ENCODE data around the gene C1R.
A peak's percentile ranks its signal among the peaks of the same experiment; 100 is the strongest.

- no peak for TF ChIP-seq POLR2A (IDR thresholded peaks at IDR 0.05)
- TF ChIP-seq, protein P1, sequence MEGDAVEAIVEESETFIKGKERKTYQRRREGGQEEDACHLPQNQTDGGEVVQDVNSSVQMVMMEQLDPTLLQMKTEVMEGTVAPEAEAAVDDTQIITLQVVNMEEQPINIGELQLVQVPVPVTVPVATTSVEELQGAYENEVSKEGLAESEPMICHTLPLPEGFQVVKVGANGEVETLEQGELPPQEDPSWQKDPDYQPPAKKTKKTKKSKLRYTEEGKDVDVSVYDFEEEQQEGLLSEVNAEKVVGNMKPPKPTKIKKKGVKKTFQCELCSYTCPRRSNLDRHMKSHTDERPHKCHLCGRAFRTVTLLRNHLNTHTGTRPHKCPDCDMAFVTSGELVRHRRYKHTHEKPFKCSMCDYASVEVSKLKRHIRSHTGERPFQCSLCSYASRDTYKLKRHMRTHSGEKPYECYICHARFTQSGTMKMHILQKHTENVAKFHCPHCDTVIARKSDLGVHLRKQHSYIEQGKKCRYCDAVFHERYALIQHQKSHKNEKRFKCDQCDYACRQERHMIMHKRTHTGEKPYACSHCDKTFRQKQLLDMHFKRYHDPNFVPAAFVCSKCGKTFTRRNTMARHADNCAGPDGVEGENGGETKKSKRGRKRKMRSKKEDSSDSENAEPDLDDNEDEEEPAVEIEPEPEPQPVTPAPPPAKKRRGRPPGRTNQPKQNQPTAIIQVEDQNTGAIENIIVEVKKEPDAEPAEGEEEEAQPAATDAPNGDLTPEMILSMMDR (IDR thresholded peaks at IDR 0.05 in 8 of 11, conservative IDR thresholded peaks at IDR 0.05 in 3 of 11): peak; percentile 79 to 96 (median 93)
- peak in 2 of 3 donors; percentile 68 to 71 for TF ChIP-seq POLR2AphosphoS5 (IDR thresholded peaks at IDR 0.05)
These were observed at the start of gene C1R for GRCh38 chr12:7092229-7092985.
